Thoracic aorta (tissue), 2 donors: ENCODE data around the gene ITLN1. TPM values are rescaled to one million over a fixed set of nuclear protein-coding genes. Genes with fewer than 3 reads are reported as not detected.
"Not testable (repeated sequence)": the region's sequence is repeated elsewhere in the genome, so short reads cannot be mapped to it uniquely, and the experiment has no call there.

ENCODE experiments used
- ATAC-seq: fragments of 150-250 bp; one replicate; pipeline ENCODE4 v1.8.0; 2017; ENCODE audit warnings: low read depth; ENCODE audit not compliant: insufficient number of reproducible peaks, low FRiP score
- DNase-seq: peaks from one replicate; pipeline ENCODE4 v3.0.0-alpha.2; 2020; ENCODE audit warnings: low spot score
- H3K27ac ChIP-seq, 2 donors: fragments of 200-600 bp; sonication (generic); 1 replicate in 1 of 2; 2 replicates in 1 of 2; pipeline ENCODE4 v1.5.1; 2016; ENCODE audit warnings: mild to moderate bottlenecking in 2 of 2, moderate library complexity in 2 of 2
- H3K27me3 ChIP-seq: fragments of 200-600 bp; sonication (generic); replicated peaks from 2 replicates; pipeline ENCODE4 v1.6.0; 2016; ENCODE audit warnings: mild to moderate bottlenecking; ENCODE audit not compliant: insufficient read depth
- H3K36me3 ChIP-seq: fragments of 200-600 bp; sonication (generic); one replicate; pipeline ENCODE4 v1.5.1; 2016
- H3K4me1 ChIP-seq, 2 donors: fragments of 200-600 bp; sonication (generic); 1 replicate in 1 of 2; 2 replicates in 1 of 2; pipeline versions ENCODE4 v1.5.1 to v1.6.0; 2016; ENCODE audit warnings: low read depth in 2 of 2, mild to moderate bottlenecking in 1 of 2; ENCODE audit not compliant: control insufficient read depth in 1 of 2
- H3K4me3 ChIP-seq: fragments of 200-600 bp; sonication (generic); 2 replicates; pipeline ENCODE4 v1.5.1; 2016; ENCODE audit warnings: mild to moderate bottlenecking
- H3K9me3 ChIP-seq: fragments of 200-600 bp; sonication (generic); 2 replicates; pipeline ENCODE4 v1.5.1; 2016
- CTCF ChIP-seq: fragments of 200-600 bp; sonication (generic); IDR thresholded peaks from one replicate; pipeline ENCODE4 v1.5.1; 2019; ENCODE audit warnings: antibody characterized with exemption
- total RNA-seq, 2 donors: library from RNA; depleted of rRNA; stranded (reverse); fragments of >200 nt; gene quantifications; one replicate each; pipeline versions ENCODE4 v1.1.0 to v1.2.3, GENCODE V29; 2016

Gene ITLN1
- total RNA-seq, 2 donors from 2014 or later: 0.56 to 51.7 TPM

- H3K9me3 ChIP-seq: no peaks in the 10 kb centered on the region
- H3K4me3 ChIP-seq: no peak overlapping the region
- ATAC-seq: no peak
- no peaks in the 10 kb centered on the region for H3K4me1 ChIP-seq
- no peaks in the 10 kb centered on the region for H3K27me3 ChIP-seq
- H3K36me3 ChIP-seq: no peaks in the 10 kb centered on the region
- no peak for DNase-seq
- no peak for TF ChIP-seq CTCF
- no peak overlapping the region for H3K27ac ChIP-seq
Observed at GRCh38 chr1:160868141-160868540, 16.8 kb downstream of the ITLN1 start.

- not testable (repeated sequence) for H3K27ac ChIP-seq, H3K4me3 ChIP-seq, ATAC-seq, H3K36me3 ChIP-seq, H3K27me3 ChIP-seq, H3K4me1 ChIP-seq, DNase-seq, H3K9me3 ChIP-seq
Observed at GRCh38 chr1:160867651-160868050, 17.3 kb downstream of the ITLN1 start.

GRCh38 chr1:160866695-160867260, 18.2 kb downstream of the ITLN1 start:
- H3K9me3 ChIP-seq: no peaks in the 10 kb centered on the region
- ATAC-seq: no peak
- no peak for TF ChIP-seq CTCF
- DNase-seq: no peak
- H3K4me1 ChIP-seq: no peaks in the 10 kb centered on the region
- no peak overlapping the region for H3K27ac ChIP-seq
- no peak overlapping the region for H3K4me3 ChIP-seq
- no peaks in the 10 kb centered on the region for H3K36me3 ChIP-seq
- no peaks in the 10 kb centered on the region for H3K27me3 ChIP-seq

GRCh38 chr1:160866001-160866694, 18.8 kb downstream of the ITLN1 start:
- Histone ChIP-seq H3K9me3 (no peaks in the 10 kb centered on the region), H3K27me3 (no peaks in the 10 kb centered on the region), H3K4me1 (no peaks in the 10 kb centered on the region), H3K36me3 (no peaks in the 10 kb centered on the region), H3K4me3 (no peak overlapping the region), H3K27ac (no peak overlapping the region)
- ATAC-seq (no peak), DNase-seq (no peak)
- TF ChIP-seq CTCF: no peak

GRCh38 chr1:160865337-160865736, 19.6 kb downstream of the ITLN1 start:
- no peak for ATAC-seq
- no peak for DNase-seq
- TF ChIP-seq CTCF: no peak
- no peaks in the 10 kb centered on the region for H3K9me3 ChIP-seq
- no peaks in the 10 kb centered on the region for H3K4me1 ChIP-seq
- no peak overlapping the region for H3K27ac ChIP-seq
- H3K4me3 ChIP-seq: no peak overlapping the region
- no peaks in the 10 kb centered on the region for H3K27me3 ChIP-seq
- no peaks in the 10 kb centered on the region for H3K36me3 ChIP-seq

- no peak for TF ChIP-seq CTCF
- Histone ChIP-seq H3K4me3 (no peak overlapping the region), H3K9me3 (no peaks in the 10 kb centered on the region), H3K27me3 (no peaks in the 10 kb centered on the region), H3K27ac (no peak overlapping the region), H3K36me3 (no peaks in the 10 kb centered on the region), H3K4me1 (no peaks in the 10 kb centered on the region)
- ATAC-seq (no peak), DNase-seq (no peak)
Observed at GRCh38 chr1:160864173-160864572, 20.8 kb downstream of the ITLN1 start.
